Psoas muscle (tissue), 8 donors: Measurements from ENCODE around the gene CASK. TPM values are rescaled to one million over a fixed set of nuclear protein-coding genes. Genes with fewer than 3 reads are reported as not detected.

Experiments
- ATAC-seq, 4 donors: fragments of 200-7000 bp; cut with Tn5 transposase; one replicate each; pipeline ENCODE4 v1.9.1; 2020; ENCODE audit warnings: moderate library complexity in 3 of 4, mild to moderate bottlenecking in 2 of 4
- DNase-seq, 2 donors: peaks; one replicate each; pipeline ENCODE4 v3.0.0-alpha.2; 2020
- H3K27ac ChIP-seq: fragments of 200-600 bp; one replicate; pipeline ENCODE4 v1.8.0; 2022
- H3K27me3 ChIP-seq, 3 donors: fragments of 200-600 bp in 1 of 3; one replicate each; pipeline versions ENCODE4 v1.6.1 to v1.8.0; 2013 to 2022; ENCODE audit warnings: low read length in 2 of 3, mild to moderate bottlenecking in 2 of 3, moderate library complexity in 1 of 3; ENCODE audit not compliant: insufficient read depth in 3 of 3
- H3K36me3 ChIP-seq, 2 donors: fragments of 200-600 bp in 1 of 2; one replicate each; pipeline versions ENCODE4 v1.6.1 to v1.8.0; 2013 to 2022; ENCODE audit warnings: low read depth in 1 of 2, mild to moderate bottlenecking in 1 of 2, moderate library complexity in 1 of 2; ENCODE audit not compliant: insufficient read depth in 1 of 2
- H3K4me1 ChIP-seq: fragments of 200-600 bp; one replicate; pipeline ENCODE4 v1.8.0; 2022
- H3K4me3 ChIP-seq: fragments of 200-600 bp; one replicate; pipeline ENCODE4 v1.8.0; 2022; ENCODE audit warnings: mild to moderate bottlenecking
- H3K9me3 ChIP-seq: fragments of 200-600 bp; one replicate; pipeline ENCODE4 v1.8.0; 2022
- WGBS, 3 donors: extraction: QIAGEN DNeasy Blood & Tissue Kit; methylation state at CpG; one replicate each; pipeline versions ENCODE4 v1.1.6 to v1.1.7; 2013; 5-methylcytosine and 5-hydroxymethylcytosine counted together
- intact Hi-C, 2 donors: fragments of 100-400 bp; cut with DNase I; formaldehyde crosslinking; loops; one replicate each; pipeline versions ENCODE4 v1.11.0 to v1.14.2; 2022
- polyA plus RNA-seq, 3 donors: library from polyadenylated mRNA; stranded (reverse); fragments of 200-250 nt; gene quantifications; one replicate each; pipeline ENCODE4 v1.2.3, GENCODE V29; 2013
- total RNA-seq, 4 donors: library from RNA; stranded (reverse); fragmentation: NEBNext Ultra II Directional in 2 of 4; extraction: Animal tissue kit (Norgen Biotek cat#: 25700) in 2 of 4; gene quantifications; one replicate each; pipeline versions ENCODE4 v1.2.1 to v1.2.4, GENCODE V29; 2021 to 2023
- TF ChIP-seq, protein P1 (sequence below): fragments of 200-600 bp; IDR thresholded peaks from one replicate; pipeline ENCODE4 v1.8.0; 2022; ENCODE audit warnings: antibody characterized with exemption
- donor health status: healthy with polysubstance abuse.
- donor health status: DM: no; HTN: no; CAD: no; lungs with moderate emphysema.
- donor health status: Bipolar disorder and iron deficiency.
- donor health status: healthy.
- donor health status: DM: yes; HTN: yes; CAD: no.
- donor health status: DM: no; HTN: no; CAD: no.
- donor health status: DM: no; HTN: no; CAD: no.
- donor health status: DM: yes; HTN: yes; CAD: no.

The CASK gene
- total and polyA plus RNA-seq, 7 donors = 2.8 to 19.4 (median 9.7) TPM

DNA sequence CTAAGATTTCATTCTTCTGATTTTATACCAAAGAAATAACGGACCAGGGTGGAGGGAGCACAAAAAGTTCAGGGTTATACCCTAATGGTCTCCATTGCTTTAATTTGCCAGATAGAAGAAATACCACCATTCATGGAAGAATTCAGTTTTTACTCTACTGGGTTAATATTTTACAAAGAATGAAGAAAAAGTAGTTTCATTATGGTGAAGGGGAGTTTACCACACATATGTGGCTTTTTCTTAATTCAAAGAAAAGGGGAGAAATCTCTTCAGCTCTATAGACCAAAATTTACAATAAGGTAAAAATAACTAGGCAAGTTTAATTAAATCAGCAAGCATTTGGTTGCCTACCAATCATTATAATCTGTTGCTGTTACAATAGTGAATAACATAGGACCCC is 37.6 kb downstream of the CASK start:
- 67 to 95% (median 88%) methylated on average over 1 of the region's 1 CpG for WGBS, 3 donors
- no peaks in the 10 kb centered on the region for H3K4me1 ChIP-seq
- H3K36me3 ChIP-seq = no peaks in the 10 kb centered on the region
- ATAC-seq (no peak), DNase-seq (no peak)
- intact Hi-C loops = no loop called here
- TF ChIP-seq, protein P1, sequence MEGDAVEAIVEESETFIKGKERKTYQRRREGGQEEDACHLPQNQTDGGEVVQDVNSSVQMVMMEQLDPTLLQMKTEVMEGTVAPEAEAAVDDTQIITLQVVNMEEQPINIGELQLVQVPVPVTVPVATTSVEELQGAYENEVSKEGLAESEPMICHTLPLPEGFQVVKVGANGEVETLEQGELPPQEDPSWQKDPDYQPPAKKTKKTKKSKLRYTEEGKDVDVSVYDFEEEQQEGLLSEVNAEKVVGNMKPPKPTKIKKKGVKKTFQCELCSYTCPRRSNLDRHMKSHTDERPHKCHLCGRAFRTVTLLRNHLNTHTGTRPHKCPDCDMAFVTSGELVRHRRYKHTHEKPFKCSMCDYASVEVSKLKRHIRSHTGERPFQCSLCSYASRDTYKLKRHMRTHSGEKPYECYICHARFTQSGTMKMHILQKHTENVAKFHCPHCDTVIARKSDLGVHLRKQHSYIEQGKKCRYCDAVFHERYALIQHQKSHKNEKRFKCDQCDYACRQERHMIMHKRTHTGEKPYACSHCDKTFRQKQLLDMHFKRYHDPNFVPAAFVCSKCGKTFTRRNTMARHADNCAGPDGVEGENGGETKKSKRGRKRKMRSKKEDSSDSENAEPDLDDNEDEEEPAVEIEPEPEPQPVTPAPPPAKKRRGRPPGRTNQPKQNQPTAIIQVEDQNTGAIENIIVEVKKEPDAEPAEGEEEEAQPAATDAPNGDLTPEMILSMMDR = no peak
- no peaks in the 10 kb centered on the region for H3K27me3 ChIP-seq
- H3K4me3 ChIP-seq = no peak overlapping the region
- H3K27ac ChIP-seq = no peak overlapping the region
- H3K9me3 ChIP-seq = no peaks in the 10 kb centered on the region

DNA sequence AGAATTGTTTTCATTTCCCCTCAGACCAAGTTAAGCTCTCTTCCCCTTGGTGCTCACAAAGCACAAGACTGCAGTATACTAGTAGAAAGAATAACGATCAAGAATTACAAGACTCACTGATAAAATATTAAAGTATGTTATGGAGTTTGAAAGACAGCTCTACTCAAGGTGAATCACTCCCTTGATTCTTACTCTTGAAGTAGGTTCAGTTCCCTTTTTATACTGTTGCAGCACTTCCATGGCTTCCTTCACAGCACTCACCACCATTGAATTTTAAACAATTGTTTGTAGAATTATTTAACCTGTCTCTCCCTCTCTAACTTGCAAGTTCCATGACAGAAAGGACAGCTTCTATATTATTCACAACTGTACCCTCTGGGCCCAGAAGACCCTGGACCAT is 42.2 kb downstream of the CASK start:
- no peak for ATAC-seq
- H3K27me3 ChIP-seq = no peaks in the 10 kb centered on the region
- no peaks in the 10 kb centered on the region for H3K4me1 ChIP-seq
- H3K36me3 ChIP-seq = no peaks in the 10 kb centered on the region
- H3K27ac ChIP-seq = no peak overlapping the region
- intact Hi-C loops = no loop called here
- no peak overlapping the region for H3K4me3 ChIP-seq
- TF ChIP-seq, protein P1 = no peak
- no peak for DNase-seq
- WGBS, 3 donors = 83 to 95% (median 84%) methylated on average over 1 of the region's 1 CpG
- no peaks in the 10 kb centered on the region for H3K9me3 ChIP-seq

DNA sequence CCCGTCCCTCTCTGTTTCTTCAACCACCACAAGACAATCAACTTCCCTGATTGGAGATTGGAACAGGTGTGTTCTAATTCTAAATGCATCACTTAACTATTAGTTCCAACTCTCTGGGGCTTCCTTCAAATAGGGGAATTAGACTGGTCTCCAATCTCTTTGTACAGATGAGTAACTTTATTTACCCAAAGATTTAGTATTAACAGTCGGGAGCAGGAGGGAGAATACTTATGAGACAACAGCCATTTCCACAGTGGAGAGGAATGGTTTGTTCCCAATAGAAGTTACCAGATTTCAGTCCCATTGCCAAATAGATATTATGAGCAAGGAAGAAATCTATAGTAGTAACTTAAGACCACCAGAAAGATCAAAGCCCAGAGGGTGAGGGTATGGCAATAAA is 46.2 kb downstream of the CASK start:
- DNase-seq (no peak), ATAC-seq (no peak)
- 79 to 87% (median 81%) methylated on average over 2 of the region's 2 CpGs for WGBS, 3 donors
- H3K27me3 ChIP-seq = no peaks in the 10 kb centered on the region
- H3K9me3 ChIP-seq = no peaks in the 10 kb centered on the region
- no peaks in the 10 kb centered on the region for H3K4me1 ChIP-seq
- no peak overlapping the region for H3K27ac ChIP-seq
- TF ChIP-seq, protein P1 = no peak
- no peak overlapping the region for H3K4me3 ChIP-seq
- H3K36me3 ChIP-seq = no peaks in the 10 kb centered on the region
- intact Hi-C loops = no loop called here

DNA sequence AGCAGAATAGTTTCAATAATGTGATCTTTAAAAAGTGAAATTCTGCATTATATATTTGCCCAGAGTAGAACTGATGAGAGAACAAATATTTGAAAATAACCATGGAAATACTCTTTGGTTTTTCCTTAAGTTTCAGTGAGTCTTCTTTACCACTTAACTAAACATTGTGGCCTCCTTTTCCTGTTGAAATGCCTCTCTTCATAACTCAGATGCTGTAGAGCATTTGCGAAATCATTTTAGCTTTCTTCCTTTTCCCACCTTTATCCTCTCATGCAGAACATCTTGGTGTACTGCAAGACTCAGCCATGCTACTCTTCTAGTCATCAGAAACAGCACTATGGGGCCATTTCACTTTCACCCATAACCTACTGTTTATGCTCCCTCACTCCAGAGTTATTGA is 48.2 kb downstream of the CASK start:
- Histone ChIP-seq H3K4me1 (no peaks in the 10 kb centered on the region), H3K9me3 (no peaks in the 10 kb centered on the region), H3K4me3 (no peak overlapping the region), H3K27me3 (no peaks in the 10 kb centered on the region), H3K36me3 (no peaks in the 10 kb centered on the region), H3K27ac (no peak overlapping the region)
- intact Hi-C loops = no loop called here
- DNase-seq (no peak), ATAC-seq (no peak)
- WGBS, 3 donors = 96 to 100% (median 97%) methylated on average over 1 of the region's 1 CpG
- TF ChIP-seq, protein P1 = no peak

DNA sequence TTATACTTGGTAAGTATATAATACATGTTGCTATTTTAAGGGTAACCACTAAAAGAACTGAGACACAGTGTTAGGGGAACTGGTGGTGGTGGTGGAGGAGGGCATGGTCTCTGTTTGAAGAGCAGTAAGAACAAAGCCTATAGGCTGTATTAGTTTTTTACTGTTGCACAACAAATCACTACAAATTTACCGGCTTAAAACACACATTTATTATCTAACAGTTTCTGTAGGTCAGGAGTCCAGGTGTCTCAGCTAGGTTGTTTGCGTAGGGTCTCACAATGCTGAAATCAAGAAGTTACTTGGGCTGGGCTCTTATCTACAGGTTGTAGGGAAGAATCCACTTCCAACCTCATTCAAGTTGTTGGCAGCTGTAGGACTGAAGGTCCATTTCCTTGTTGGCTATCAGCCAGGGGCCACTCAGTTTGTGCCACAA is 52.6 kb downstream of the CASK start:
- no peak overlapping the region for H3K27ac ChIP-seq
- DNase-seq = no peak
- TF ChIP-seq, protein P1 = no peak
- no peak for ATAC-seq
- no peaks in the 10 kb centered on the region for H3K36me3 ChIP-seq
- H3K4me3 ChIP-seq = no peak overlapping the region
- WGBS, 3 donors = 83 to 86% (median 84%) methylated on average over 2 of the region's 2 CpGs
- no peaks in the 10 kb centered on the region for H3K9me3 ChIP-seq
- H3K27me3 ChIP-seq = peaks cover 0 to 8% (median 0%) of the 10 kb centered on the region in 3 donors
- no peaks in the 10 kb centered on the region for H3K4me1 ChIP-seq
- intact Hi-C loops = no loop called here
